ENCODE measurements around the gene TELO2.

Gene TELO2

GRCh38 chr16:1492923-1493745, at the start of gene TELO2:
Gene TELO2, plus strand, starts transcription at chr16:1493360. Its CDS starts 922 bp downstream, at chr16:1494282.
- DNase-seq (ENCODE audit: low read depth, low spot score), result peak; percentile 92

GRCh38 chr16:1443403-1443973, 49.7 kb upstream of the TELO2 start:
- no peak for DNase-seq (ENCODE audit: low read depth, low spot score)

- no peak for DNase-seq (ENCODE audit: low read depth, low spot score)
These were observed 49.0 kb upstream of the TELO2 start, which contains the start of gene CCDC154 for GRCh38 chr16:1443980-1444729. Gene CCDC154, minus strand, starts transcription at chr16:1444556. Its CDS starts 234 bp downstream, at chr16:1444322.

- DNase-seq (ENCODE audit: low read depth, low spot score), result no peak
These were observed 48.2 kb upstream of the TELO2 start for GRCh38 chr16:1444730-1445517.

GRCh38 chr16:1445518-1446203, 47.5 kb upstream of the TELO2 start:
- DNase-seq (ENCODE audit: low read depth, low spot score), result no peak

- no peak for DNase-seq (ENCODE audit: low read depth, low spot score)
These were observed 46.7 kb upstream of the TELO2 start for GRCh38 chr16:1446296-1447080.

GRCh38 chr16:1447965-1448364, 45.2 kb upstream of the TELO2 start:
- DNase-seq (ENCODE audit: low read depth, low spot score), result no peak

- DNase-seq (ENCODE audit: low read depth, low spot score), result no peak
These were observed 44.5 kb upstream of the TELO2 start for GRCh38 chr16:1448536-1449116.

GRCh38 chr16:1449201-1449788, 43.9 kb upstream of the TELO2 start:
- DNase-seq (ENCODE audit: low read depth, low spot score), result no peak

- DNase-seq (ENCODE audit: low read depth, low spot score), result no peak
These were observed 42.9 kb upstream of the TELO2 start for GRCh38 chr16:1450218-1450617.

GRCh38 chr16:1450841-1451240, 42.3 kb upstream of the TELO2 start:
- DNase-seq (ENCODE audit: low read depth, low spot score), result no peak

GRCh38 chr16:1451702-1452392, 41.3 kb upstream of the TELO2 start:
- DNase-seq (ENCODE audit: low read depth, low spot score), result no peak

GRCh38 chr16:1452530-1452929, 40.6 kb upstream of the TELO2 start:
- DNase-seq (ENCODE audit: low read depth, low spot score), result no peak

GRCh38 chr16:1453316-1453715, 39.8 kb upstream of the TELO2 start:
- DNase-seq (ENCODE audit: low read depth, low spot score), result no peak

- DNase-seq (ENCODE audit: low read depth, low spot score), result no peak
These were observed 38.6 kb upstream of the TELO2 start for GRCh38 chr16:1454561-1454960.

- DNase-seq (ENCODE audit: low read depth, low spot score), result no peak
These were observed 37.7 kb upstream of the TELO2 start for GRCh38 chr16:1455190-1456171.

GRCh38 chr16:1456951-1457350, 36.2 kb upstream of the TELO2 start:
- DNase-seq (ENCODE audit: low read depth, low spot score), result no peak

Data from astrocyte of the hippocampus (primary cell).